Measurements from ENCODE around the gene CDC16. TPM values are rescaled to one million over a fixed set of nuclear protein-coding genes. Genes with fewer than 3 reads are reported as not detected.

CDC16 gene
- total RNA-seq, 1 donor from 2014 or later = 73.8 TPM

DNA sequence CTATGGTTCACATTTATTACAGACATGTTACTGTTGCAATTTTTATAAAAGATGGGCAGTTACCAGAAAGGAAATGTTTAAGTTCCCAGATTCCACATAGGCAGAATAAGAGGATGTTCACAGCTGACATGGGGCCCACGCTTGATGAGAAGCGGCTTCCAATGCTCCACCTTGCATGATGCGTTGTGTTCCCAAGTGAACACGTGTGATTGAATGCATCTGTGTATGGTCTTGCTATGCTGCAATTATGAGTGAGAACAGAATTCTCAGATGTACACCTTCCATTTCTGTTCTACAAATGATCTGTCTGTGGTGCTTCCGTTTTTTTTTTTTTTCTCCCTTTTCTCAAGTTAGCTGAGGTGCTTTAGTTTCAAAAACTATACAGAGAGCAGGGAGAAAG, 62.2 kb downstream of the CDC16 start:
- intact Hi-C loops (cut with micrococcal nuclease) = no loop called here

DNA sequence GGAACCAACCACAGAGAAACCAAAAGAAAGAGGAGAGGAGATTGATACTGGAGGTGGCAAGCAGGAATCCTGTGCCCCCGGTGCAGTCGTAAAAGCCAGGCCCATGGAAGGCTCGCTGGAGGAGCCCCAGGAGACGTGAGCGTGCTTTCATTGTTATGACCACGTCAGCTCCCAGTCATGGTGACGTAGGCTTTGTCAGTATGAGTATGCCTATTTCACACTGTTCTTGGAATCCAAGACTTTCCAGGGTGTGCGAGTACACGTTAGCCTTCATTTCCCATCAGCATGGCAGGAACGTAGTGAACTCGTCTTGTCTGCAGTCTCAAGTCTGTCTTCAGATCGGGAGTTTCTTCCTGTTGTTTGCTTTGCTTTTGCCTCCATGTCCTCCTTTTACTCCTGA, 64.2 kb downstream of the CDC16 start:
- intact Hi-C loops (cut with micrococcal nuclease) = no loop called here

DNA sequence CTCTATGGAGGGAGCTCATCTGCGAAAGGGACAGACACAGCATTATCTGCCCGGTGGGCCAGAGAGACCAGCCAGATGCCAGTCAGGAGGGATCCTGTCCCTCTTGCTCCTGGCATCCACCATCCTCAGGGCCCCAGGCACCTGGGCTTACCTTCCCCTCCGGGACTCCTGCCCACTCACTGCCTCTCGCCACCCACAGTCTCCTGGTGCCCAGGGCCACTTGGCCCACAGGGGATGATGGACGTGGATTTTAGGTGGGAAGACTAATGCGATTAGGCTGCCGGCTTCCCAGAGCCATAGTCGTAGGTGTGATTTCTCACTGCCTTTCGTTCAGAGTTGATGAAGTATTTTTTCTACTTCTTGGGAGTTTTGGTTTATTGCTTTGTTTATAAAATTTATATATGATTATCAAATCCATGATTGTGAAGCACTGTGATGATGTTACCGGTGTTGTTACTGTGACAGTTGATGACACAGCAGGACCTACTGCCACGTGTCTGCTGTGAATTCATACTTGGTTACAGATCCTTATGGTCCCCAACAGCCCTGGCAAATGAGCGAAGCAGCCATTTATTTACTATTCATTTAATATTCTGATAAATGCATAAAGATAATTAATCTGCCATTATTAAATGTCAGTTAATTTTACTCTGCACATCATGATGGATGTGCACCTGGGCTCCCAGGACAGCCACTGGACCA, 65.1 kb downstream of the CDC16 start:
- intact Hi-C loops (cut with micrococcal nuclease) = no loop called here

DNA sequence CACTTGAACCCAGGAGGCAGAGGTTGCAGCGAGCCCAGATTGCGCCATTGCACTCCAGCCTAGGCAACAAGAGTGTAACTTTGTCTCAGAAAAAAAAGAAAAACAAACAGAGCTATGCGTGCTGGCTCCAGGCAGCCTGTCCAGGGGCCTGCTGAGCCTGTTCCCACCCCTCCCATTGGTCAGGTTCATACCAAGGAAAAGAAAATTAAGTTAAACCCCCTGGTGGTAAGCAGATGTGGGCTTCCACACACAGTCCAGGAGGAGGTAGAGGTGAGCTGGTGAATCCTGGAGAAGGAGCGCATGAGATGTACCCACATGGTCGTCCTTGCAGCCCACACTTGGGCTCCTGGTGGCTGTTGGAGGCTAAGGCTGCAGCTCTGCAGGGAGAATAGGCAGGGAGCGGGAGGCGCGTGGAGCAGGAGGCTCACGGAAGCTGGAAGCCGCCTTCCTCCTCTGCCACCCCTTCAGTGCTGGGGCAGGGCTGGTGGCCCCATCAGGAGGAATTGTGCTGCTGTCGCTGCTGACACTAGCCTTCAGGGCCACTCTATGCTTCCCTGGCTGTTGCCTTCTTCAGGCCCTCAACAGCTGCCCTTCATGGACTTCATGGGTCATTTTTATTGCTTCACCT, 69.1 kb downstream of the CDC16 start:
- intact Hi-C loops (cut with micrococcal nuclease) = no loop called here

DNA sequence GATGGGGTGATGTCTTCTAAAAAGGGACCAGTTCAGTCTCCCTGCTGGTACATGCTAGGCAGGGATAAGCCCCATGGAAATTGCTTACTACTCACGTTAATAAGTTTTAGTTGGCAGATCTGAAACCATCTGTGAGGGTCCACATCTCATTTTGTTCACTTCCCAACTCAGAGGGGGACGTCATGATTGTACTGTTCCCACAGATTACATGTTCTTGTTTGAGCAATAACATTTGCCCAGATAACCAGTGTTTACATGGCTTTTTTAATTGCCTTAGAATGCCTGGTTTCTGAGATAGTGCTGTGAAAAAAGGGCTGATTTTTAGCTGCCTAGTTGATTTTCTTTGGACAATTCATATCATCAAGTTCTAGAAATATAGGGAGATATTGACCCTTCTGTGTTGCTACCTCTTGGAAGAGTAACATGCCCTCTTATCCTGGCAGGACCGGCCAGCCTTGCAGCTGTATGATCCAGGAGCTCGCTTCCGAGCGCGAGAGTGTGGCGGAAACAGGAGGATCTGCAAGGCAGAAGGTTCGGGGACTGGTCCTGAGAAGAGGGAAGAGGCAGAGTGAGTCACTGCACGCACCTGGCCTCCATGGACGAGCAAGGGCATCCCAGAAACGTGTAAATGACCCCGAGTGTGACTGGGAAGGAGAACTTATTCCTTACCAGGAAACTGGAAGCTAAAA, 69.8 kb downstream of the CDC16 start:
- intact Hi-C loops (cut with micrococcal nuclease) = no loop called here

DNA sequence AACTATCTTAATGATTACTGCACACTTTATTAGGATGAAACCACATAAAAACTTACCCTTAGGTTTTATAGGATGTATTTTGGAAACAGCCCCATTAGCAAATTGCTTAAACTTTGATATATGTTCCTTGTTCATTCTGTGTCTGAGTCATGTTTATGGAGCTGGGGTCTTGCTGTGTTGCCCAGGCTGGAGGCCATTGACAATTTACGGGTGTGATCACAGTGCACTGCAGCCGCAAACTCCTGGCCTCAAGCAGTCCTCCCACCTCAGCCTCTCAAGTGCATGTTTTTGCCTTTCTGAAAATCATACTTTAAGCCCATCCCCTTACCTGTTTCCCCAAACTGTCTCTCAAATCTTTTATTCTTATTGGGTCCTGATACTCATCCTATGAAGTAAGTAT, 74.4 kb downstream of the CDC16 start:
- intact Hi-C loops (cut with micrococcal nuclease) = no loop called here

DNA sequence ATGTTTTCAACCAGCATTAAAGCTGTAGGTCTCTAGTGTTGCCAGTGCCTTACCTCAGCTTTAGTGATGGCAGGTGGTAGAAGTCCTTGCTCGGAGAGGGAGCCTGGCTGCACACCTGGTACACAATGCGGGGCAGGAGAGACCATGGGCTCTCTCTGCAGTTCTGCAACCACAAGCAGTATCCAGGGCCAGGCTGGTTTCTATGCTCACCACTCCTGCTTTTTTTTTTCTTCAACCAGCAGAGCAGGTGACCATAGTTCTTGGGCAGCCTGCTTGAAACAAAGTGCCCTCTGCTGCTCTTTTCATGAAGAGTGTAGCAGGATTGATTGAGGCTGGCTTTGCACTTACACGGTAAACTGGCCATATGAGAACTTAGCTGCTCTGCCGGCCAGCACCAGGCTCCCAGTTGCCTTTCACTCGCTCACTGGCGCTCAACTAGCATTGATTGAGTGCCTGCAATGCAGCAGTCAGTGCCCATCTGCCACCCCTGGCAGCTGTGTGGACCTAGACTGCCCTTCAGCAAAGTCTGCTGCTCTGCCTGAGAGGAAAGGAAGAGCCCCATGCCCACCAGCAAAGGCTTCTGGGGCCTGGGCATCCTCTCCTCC, 75.2 kb downstream of the CDC16 start:
- intact Hi-C loops (cut with micrococcal nuclease) = no loop called here

DNA sequence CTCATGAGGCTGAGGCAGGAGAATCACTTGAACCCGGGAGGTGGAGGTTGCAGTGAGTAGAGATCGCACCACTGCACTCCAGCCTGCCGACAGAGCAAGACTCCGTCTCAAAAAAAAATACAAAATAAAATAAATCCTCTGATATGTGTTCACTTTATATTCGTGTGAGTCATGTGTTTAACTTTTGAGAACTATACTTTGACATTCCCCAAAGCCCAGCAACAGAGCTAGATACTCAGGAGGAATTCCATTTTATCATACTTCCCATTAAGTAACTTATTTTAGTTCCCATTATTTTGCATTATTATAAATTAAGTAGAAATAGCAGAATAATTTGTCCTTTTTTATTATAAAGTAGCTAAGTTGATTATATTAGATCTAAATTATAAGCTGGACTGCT, 76.3 kb downstream of the CDC16 start:
- intact Hi-C loops (cut with micrococcal nuclease) = no loop called here

DNA sequence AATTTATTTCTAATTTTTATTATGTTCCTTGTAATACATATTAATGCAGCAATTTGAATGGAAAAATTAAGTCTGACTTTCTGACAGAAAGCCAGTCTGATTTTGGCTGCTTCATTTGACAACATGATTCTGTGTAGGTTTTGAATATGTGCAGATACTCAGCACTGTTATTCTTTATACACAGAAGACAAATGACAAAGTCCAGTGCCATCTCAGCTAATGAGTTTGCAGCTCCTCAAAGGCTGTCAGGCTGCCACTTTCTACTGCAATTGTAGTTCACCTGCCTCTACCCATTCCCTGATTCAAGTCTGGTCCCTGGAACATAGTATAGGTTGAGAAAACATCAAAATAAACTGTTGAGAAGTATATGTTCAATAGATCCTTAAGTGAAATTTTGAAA, 76.7 kb downstream of the CDC16 start:
- intact Hi-C loops (cut with micrococcal nuclease) = no loop called here

DNA sequence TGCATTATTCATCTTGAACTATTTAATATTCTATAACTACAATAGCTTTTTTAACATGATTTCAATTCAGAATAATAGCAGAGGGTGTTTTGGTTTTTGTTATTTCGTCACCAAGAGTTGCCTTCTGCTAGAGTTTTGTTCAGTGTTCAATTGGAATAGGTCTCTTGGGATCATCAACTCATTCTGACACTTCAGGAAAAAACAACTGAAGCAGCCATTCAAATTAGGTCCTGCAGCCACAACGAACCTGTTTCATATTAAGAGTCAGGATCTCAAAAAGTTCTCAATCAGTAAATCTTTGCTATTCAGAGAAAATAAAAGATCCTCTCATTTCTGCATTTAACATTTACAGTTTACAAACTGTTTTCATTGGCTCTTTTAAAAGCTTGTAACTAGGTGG, 77.2 kb downstream of the CDC16 start:
- intact Hi-C loops (cut with micrococcal nuclease) = no loop called here

DNA sequence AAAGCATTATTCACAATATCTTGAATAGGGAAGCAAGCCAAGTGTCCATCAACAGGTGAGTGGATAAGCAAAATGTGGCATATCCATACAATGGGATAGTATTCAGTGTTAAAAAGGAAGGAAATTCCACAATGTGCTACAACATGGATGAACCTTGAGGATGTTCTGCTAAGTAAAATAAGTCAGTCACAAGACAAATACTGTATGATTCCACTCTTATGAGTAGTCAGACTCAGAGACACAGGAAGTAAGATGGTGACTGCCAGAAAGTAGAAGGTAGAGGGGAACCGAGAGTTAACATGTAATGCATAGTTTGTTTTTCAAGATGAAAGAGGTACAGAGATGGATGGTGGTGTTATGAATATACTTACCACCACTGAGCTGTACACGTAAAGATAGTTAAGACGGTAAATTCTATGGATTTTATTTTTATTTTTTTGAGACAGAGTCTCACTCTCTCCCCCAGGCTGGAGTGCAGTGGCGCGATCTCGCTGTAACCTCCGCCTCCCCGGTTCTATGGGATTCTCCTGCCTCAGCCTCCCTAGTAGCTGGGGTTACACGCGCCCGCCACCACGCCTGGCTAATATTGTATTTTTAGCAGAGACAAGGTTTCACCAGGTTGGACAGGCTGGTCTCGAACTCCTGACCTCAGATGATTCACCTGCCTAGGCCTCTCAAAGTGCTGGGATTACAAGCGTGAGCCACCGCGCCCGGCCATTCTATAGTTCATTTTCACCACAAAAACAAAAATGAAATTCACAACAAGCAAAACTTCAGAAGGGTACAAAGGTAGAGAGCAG, 78.6 kb downstream of the CDC16 start:
- intact Hi-C loops (cut with micrococcal nuclease) = no loop called here

DNA sequence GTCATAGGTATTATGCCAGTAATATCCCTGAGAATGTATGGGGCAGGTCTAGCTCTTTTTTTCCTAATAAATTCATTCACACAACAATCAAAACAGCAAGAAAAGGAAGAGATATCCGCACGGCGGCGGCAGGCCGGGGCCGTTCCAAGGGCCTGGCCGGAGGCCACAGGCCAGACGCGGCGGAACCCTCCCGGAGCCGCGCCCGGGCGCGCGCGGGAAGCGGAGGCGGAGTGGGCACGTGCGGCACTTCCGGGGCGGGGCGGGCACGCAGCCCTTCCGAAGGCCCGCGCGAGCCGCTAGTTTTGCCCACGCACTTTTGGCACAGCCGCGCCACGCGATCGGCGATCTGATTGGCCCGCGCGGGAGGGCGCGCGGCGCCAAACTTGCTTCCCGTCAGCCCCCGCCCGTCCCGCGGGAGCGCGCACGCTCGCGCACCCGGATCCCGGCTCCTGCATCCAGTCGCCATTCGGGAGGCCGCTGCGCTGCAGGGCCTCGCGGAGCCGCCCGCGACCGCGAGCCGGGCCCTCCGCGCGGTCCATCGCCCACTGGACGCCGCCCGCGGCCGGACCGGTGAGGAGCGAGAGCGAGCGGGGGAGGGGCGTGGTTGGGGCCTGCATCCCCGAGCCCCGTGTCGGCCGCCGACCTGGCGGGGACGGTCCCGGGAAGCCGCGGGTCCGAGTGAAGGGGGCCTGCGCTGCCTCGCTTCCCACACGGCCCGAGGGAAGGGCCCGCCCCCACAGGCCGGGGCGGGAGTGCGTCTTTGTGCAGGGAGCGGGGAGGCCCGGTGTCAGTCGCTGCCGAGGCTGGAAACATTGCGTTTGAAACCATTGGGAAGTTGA, 79.6 kb downstream of the CDC16 start, which contains the start of gene CHAMP1:
Gene CHAMP1 (plus strand): TSS at position 430 of the 839 bp plus-strand sequence. CDS start 9,340 bp downstream, outside the sequence.
- intact Hi-C loops (cut with micrococcal nuclease) = loop anchor here (1.0 kb wide), 2 partner anchors 33 to 79 kb away; partner anchors contain the start of gene UPF3A

DNA sequence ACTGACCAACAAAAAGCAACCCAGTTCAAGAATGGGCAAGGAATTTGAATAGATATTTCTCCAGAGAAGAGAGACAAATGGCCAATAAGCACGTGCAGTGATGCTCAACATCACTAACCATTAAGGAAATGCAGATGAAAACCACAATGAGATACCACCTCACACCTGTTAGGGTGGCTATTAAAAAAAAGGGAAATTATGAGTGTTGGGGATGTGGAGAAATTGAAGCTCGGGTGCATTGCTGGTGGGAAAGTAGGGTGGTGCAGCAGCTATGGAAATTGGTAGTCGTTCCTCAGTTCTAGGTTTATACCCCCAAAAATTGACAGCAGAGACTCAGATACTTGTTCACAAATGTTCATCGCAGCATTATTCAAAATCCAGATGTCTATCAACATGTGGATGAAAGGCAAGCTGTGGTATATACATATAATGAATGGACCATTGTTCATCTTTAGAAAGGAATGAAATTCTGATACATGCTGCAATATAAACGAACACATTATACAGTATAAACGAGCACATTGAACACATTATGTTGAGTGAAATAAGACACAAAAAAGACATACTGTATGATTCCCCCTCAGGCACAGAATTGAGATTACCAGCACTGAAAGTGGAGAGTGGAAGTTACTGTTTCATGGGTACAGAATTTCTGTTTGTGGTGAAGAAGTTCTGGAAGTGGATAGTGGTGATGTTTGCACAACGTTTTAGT, 80.5 kb downstream of the CDC16 start:
- intact Hi-C loops (cut with micrococcal nuclease) = no loop called here

DNA sequence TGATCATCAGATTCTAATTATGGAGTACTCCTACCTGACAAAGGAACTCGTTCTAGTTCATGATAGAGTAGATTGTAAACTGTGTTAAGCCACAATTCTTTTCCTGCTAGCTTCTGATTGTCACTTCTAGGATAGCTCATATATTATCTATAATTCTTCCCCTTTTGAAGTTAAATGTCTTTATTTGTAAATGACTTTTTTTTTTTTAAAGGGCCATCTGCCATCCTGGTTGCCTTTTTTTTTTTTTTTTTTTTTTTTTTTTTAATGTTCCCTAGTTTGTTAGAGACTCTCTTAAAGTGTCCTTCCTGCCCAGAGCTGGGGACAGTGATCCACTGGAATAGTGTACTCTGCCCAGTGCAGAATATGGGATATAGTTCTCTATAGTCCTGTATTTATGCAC, 83.9 kb downstream of the CDC16 start:
- intact Hi-C loops (cut with micrococcal nuclease) = no loop called here

DNA sequence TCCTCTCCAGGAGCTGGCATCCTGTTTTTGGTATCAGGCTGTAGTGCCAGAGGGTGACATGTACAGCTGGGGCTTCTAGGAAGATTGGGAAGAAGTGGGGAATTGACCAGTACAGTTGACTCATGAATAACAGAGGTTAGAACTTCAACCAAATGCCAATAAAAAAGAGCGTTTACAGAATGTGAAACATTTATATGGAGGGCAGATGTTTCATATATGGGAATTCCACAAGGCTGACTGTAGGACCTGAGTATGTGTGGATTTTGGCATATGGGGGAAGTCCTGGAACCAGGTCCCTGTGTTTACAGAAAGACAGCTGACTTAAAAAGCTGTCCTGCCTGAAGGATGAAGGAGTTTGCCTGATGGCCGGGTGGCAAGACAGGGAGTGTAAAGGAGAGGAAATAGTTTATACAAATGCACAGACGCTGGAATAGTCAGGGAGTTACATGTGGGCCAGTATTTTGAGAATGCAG, 84.8 kb downstream of the CDC16 start:
- intact Hi-C loops (cut with micrococcal nuclease) = no loop called here

DNA sequence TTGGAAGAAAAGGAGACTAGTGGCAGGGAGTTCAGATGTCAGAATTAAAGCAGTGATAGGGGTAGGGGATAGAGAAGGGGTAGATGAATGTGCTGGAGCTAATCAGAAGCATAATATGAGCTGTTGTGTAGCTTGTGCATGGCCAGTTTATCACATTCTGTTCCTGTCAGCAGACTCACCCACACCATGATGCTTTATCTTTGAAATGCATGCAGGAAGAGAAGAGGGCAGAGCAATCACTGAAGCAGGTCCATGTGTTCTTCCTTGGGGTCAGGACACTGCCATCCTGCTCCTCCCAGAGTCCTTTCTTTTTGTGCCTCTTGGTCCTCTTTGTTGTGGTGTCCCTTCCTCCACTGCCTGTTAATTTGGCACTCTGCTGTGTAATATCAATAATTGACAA, 85.4 kb downstream of the CDC16 start:
- intact Hi-C loops (cut with micrococcal nuclease) = no loop called here

DNA sequence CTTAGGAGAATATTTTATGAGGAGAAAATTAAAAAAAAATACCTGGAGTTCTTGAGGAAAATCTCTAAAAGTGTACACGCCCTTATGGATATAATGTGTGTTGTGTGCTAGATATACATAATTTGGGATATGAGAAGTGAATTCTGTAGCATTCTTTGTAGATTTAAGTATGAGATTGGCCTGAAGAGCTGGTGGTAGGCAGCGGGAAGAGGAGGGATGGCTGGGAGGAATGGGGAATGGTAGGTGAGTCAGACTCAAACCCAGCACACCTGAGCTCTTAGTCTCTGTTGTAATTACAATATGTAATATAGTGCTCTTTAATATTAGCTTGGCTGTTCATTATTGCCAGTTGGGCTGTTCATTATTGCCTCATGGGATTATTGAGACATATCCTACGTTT, 86.6 kb downstream of the CDC16 start:
- intact Hi-C loops (cut with micrococcal nuclease) = no loop called here

All from T-helper 2 cell treated with Interferon-gamma antibody and Interleukin-4, amounts not matched to agents 100 ng/mL and 5 ng/mL, for 36 hours (primary cell).